Measurements from ENCODE around the gene ADAM22.

- TF ChIP-seq POLR2A (IDR thresholded peaks at IDR 0.05; ENCODE audit: low read depth, low read length) (no peak), TAF1 (IDR thresholded peaks at IDR 0.05; ENCODE audit: low read depth, low read length) (no peak), POU2F2 (IDR thresholded peaks at IDR 0.05; ENCODE audit: low read depth, low read length) (no peak), SPI1 (IDR thresholded peaks at IDR 0.05; ENCODE audit: low read depth, low read length) (no peak), POLR2AphosphoS5 (IDR thresholded peaks at IDR 0.05; ENCODE audit: low read depth, low read length) (no peak), PAX5 (IDR thresholded peaks at IDR 0.05; ENCODE audit: insufficient read depth, low read length, severe bottlenecking) (no peak)
These were observed 13.5 kb upstream of the ADAM22 start for GRCh38 chr7:87920578-87920977.

Measured in GM12891 (cell line).